Prostate gland (tissue), 2 donors: ENCODE results near the gene AKAP12. TPM values are rescaled to one million over a fixed set of nuclear protein-coding genes. Genes with fewer than 3 reads are reported as not detected.

Experiments
- DNase-seq: peaks from one replicate; pipeline ENCODE4 v3.0.0-alpha.2; 2019; ENCODE audit warnings: low spot score
- H3K27ac ChIP-seq, 2 donors: fragments of 200-600 bp; sonication (generic); 2 replicates each; pipeline ENCODE4 v1.5.1; 2017 to 2019
- H3K27me3 ChIP-seq: fragments of 200-600 bp; sonication (generic); replicated peaks from 2 replicates; pipeline ENCODE4 v1.5.1; 2019; ENCODE audit not compliant: insufficient read depth
- H3K36me3 ChIP-seq, 2 donors: fragments of 200-600 bp; sonication (generic); 1 replicate in 1 of 2; 2 replicates in 1 of 2; pipeline versions ENCODE4 v1.5.1 to v1.8.1; 2017 to 2019
- H3K4me1 ChIP-seq: fragments of 200-600 bp; sonication (generic); replicated peaks from 2 replicates; pipeline ENCODE4 v1.5.1; 2019
- H3K4me3 ChIP-seq, 2 donors: fragments of 200-600 bp; sonication (generic); 2 replicates each; pipeline ENCODE4 v1.5.1; 2017 to 2019
- H3K9me3 ChIP-seq: fragments of 200-600 bp; sonication (generic); 2 replicates; pipeline ENCODE4 v1.5.1; 2017
- POLR2A ChIP-seq: fragments of 450-650 bp; IDR thresholded peaks from one replicate; pipeline ENCODE4 v1.6.1; 2016; ENCODE audit warnings: antibody characterized with exemption, mild to moderate bottlenecking
- POLR2AphosphoS5 ChIP-seq: sonication (generic); formaldehyde crosslinking; IDR thresholded peaks from one replicate; pipeline ENCODE4 v1.6.1; 2017; ENCODE audit warnings: antibody characterized with exemption
- WGBS: methylation state at CpG from one replicate; pipeline ENCODE4 v1.1.5; 2018; 5-methylcytosine and 5-hydroxymethylcytosine counted together
- intact Hi-C: fragments of 100-400 bp; cut with DNase I; formaldehyde crosslinking; loops from one replicate; pipeline ENCODE4 v1.14.2; 2022
- total RNA-seq, 2 donors: library from RNA; depleted of rRNA; stranded (reverse); fragments of >200 nt; gene quantifications; one replicate each; pipeline ENCODE4 v1.1.0, GENCODE V29; 2016
- TF ChIP-seq, protein P1 (sequence below), 4 experiments: fragments of 200-600 bp in 2 of 4; fragments of 450-650 bp in 2 of 4; sonication (generic) in 2 of 4; IDR thresholded peaks; 1 replicate in 3 of 4; 2 replicates in 1 of 4; pipeline ENCODE4 v1.5.1; 2016 to 2019; ENCODE audit warnings: antibody characterized with exemption in 4 of 4, mild to moderate bottlenecking in 2 of 4, moderate library complexity in 2 of 4

The AKAP12 gene
- total RNA-seq, 2 donors from 2014 or later = 29.4 to 159 TPM

DNA sequence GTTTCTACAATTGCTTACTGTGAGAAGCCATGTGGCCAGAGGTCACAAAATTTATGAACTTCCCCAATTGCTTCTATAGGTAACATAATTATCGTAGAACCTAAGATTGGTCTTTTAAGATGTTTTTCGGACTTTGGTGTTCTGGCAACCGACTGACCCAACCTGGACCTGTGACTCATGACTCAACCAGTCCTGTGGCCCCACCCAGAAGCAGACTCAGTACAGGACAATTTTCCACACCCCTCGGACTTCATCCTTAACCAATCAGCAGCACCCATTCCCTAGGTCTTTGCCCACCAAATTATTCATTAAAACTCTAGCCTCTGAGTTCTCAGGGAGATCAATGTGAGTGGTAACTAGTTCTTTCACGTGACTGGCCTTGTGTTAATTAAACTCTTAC, 26.4 kb upstream of the AKAP12 start:
- H3K27ac ChIP-seq = no peak overlapping the region
- WGBS = 95% methylated on average over 5 of the region's 5 CpGs
- H3K4me3 ChIP-seq = no peak overlapping the region
- DNase-seq = no peak
- no peaks in the 10 kb centered on the region for H3K9me3 ChIP-seq
- intact Hi-C loops = no loop called here
- TF ChIP-seq POLR2A = no peak
- TF ChIP-seq POLR2AphosphoS5 = no peak
- TF ChIP-seq, protein P1, sequence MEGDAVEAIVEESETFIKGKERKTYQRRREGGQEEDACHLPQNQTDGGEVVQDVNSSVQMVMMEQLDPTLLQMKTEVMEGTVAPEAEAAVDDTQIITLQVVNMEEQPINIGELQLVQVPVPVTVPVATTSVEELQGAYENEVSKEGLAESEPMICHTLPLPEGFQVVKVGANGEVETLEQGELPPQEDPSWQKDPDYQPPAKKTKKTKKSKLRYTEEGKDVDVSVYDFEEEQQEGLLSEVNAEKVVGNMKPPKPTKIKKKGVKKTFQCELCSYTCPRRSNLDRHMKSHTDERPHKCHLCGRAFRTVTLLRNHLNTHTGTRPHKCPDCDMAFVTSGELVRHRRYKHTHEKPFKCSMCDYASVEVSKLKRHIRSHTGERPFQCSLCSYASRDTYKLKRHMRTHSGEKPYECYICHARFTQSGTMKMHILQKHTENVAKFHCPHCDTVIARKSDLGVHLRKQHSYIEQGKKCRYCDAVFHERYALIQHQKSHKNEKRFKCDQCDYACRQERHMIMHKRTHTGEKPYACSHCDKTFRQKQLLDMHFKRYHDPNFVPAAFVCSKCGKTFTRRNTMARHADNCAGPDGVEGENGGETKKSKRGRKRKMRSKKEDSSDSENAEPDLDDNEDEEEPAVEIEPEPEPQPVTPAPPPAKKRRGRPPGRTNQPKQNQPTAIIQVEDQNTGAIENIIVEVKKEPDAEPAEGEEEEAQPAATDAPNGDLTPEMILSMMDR (IDR thresholded peaks at IDR 0.05) = no peak
- no peaks in the 10 kb centered on the region for H3K4me1 ChIP-seq
- no peaks in the 10 kb centered on the region for H3K27me3 ChIP-seq
- no peaks in the 10 kb centered on the region for H3K36me3 ChIP-seq

DNA sequence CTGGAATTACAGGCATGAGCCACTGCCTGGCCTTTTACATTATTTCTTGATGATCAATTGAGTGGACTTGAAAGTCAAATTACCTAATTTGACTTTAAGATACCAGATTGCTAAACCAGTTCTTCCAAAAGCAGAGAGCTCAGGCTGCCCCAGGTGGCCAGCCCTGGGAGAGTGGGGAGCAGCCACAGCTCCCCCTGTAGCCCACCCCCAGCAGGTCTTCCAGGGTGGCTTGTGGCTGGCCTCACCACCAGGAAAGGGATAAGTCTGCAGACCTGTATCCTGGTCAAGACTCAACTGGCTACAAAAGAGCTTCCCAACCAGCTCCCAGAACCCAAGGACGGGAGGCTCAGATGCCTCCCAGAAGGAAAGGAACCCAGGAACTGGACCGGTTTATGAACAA, 23.8 kb upstream of the AKAP12 start:
- Histone ChIP-seq H3K27ac (no peak overlapping the region), H3K4me3 (no peak overlapping the region), H3K4me1 (no peaks in the 10 kb centered on the region), H3K36me3 (no peaks in the 10 kb centered on the region), H3K27me3 (no peaks in the 10 kb centered on the region), H3K9me3 (no peaks in the 10 kb centered on the region)
- intact Hi-C loops = no loop called here
- WGBS = 83% methylated on average over 2 of the region's 2 CpGs
- TF ChIP-seq POLR2AphosphoS5 (no peak), POLR2A (no peak)
- TF ChIP-seq, protein P1 (IDR thresholded peaks at IDR 0.05) = no peak
- no peak for DNase-seq

DNA sequence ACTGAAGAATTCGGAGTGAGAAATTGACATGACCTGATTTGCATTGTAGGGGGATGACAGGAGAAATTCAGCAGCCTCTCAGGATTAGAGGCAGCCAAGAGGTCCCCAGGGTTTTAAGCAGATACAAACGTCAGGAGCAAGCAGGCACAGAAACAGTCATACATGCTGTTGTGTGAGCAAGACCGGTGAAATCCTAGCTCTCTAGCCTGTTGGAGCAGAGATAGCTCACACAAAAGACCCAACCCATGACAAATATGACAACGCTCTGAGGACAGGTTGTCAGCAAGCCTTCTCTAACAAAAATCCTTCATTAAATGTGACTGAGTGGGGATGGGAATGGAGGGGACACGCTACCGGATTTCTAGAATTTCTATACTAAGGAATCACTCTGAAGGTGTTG, 23.0 kb upstream of the AKAP12 start:
- no peak overlapping the region for H3K27ac ChIP-seq
- DNase-seq = no peak
- 76% methylated on average over 6 of the region's 6 CpGs for WGBS
- H3K4me3 ChIP-seq = no peak overlapping the region
- TF ChIP-seq POLR2A = no peak
- TF ChIP-seq, protein P1 (IDR thresholded peaks at IDR 0.05) = no peak
- no peak for TF ChIP-seq POLR2AphosphoS5
- intact Hi-C loops = no loop called here
- no peaks in the 10 kb centered on the region for H3K4me1 ChIP-seq
- no peaks in the 10 kb centered on the region for H3K36me3 ChIP-seq
- H3K9me3 ChIP-seq = no peaks in the 10 kb centered on the region
- no peaks in the 10 kb centered on the region for H3K27me3 ChIP-seq

DNA sequence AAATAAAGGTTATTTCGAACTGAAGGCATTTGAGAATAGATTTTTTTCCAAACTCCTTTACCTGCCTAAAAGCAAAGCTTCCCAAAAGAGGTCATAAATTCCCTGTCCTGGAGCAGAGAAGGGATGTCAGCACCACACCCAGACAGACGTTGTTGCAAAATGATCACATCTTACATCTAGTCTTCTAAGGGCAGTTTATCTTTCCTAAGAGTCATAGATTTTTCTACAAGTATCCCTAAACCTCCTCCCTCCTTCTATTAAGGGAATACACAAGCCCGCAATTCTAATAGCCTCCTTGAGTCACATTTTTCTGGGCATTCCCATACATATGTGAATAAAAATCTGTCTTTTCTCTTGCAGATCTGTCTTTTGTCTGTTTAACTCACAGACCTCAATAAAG, 20.6 kb upstream of the AKAP12 start:
- 65% methylated on average over 3 of the region's 3 CpGs for WGBS
- Histone ChIP-seq H3K27me3 (no peaks in the 10 kb centered on the region), H3K9me3 (no peaks in the 10 kb centered on the region), H3K36me3 (no peaks in the 10 kb centered on the region), H3K4me3 (no peak overlapping the region), H3K4me1 (no peaks in the 10 kb centered on the region), H3K27ac (no peak overlapping the region)
- TF ChIP-seq, protein P1 (IDR thresholded peaks at IDR 0.05) = no peak
- TF ChIP-seq POLR2AphosphoS5 (no peak), POLR2A (no peak)
- no peak for DNase-seq
- intact Hi-C loops = no loop called here

DNA sequence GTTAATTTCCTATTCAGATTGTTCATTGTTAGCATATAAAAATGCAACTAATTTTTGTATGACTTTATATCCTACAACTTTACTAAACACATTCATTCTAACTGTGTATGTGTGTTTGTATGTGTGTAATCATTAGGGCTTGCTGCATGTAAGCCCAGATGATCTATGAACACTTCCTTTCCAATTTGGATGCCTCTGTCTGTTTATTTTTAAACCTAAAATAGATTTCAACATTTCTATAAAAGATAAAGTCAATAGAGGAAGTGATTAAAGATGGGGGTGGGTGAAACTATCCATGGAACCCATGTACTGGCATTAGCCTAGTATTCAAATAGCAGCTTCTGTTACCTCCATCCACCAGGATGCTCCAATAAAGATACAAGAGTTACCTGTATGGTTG, 15.7 kb upstream of the AKAP12 start:
- H3K9me3 ChIP-seq = no peaks in the 10 kb centered on the region
- H3K4me1 ChIP-seq = no peaks in the 10 kb centered on the region

More for the DNA sequence above, 15.7 kb upstream of the AKAP12 start:
- TF ChIP-seq POLR2AphosphoS5 (peak; percentile 38), POLR2A (no peak)
- TF ChIP-seq, protein P1 (IDR thresholded peaks at IDR 0.05) = no peak
- Histone ChIP-seq H3K4me3 (no peak overlapping the region), H3K27me3 (no peaks in the 10 kb centered on the region), H3K27ac (no peak overlapping the region), H3K36me3 (no peaks in the 10 kb centered on the region)
- no peak for DNase-seq
- intact Hi-C loops = no loop called here
